Aorta (tissue), 5 donors: ENCODE data around the gene PPY. TPM values are rescaled to one million over a fixed set of nuclear protein-coding genes. Genes with fewer than 3 reads are reported as not detected.

Experiments
- ATAC-seq: fragments of 200-7000 bp; cut with Tn5 transposase; one replicate; pipeline ENCODE4 v1.9.1; 2022; ENCODE audit warnings: moderate library complexity; ENCODE audit not compliant: low FRiP score
- DNase-seq, 2 donors: peaks; one replicate each; pipeline ENCODE4 v3.0.0-alpha.2; 2020
- H3K27ac ChIP-seq, 2 donors: one replicate each; pipeline ENCODE4 v1.5.1; 2013; ENCODE audit warnings: low read length in 2 of 2, mild to moderate bottlenecking in 2 of 2, moderate library complexity in 2 of 2, control low read depth in 1 of 2, inconsistent platforms in 1 of 2, low read depth in 1 of 2
- H3K27me3 ChIP-seq, 2 donors: one replicate each; pipeline ENCODE4 v1.6.1; 2013; ENCODE audit warnings: control low read depth in 1 of 2, low read length in 1 of 2, mild to moderate bottlenecking in 1 of 2, moderate library complexity in 1 of 2; ENCODE audit not compliant: insufficient read depth in 2 of 2, control insufficient read depth in 1 of 2
- H3K36me3 ChIP-seq, 2 donors: one replicate each; pipeline ENCODE4 v1.6.1; 2013; ENCODE audit warnings: control low read depth in 1 of 2, low read length in 1 of 2, mild to moderate bottlenecking in 1 of 2; ENCODE audit not compliant: insufficient read depth in 2 of 2, control insufficient read depth in 1 of 2
- H3K4me1 ChIP-seq, 2 donors: one replicate each; pipeline ENCODE4 v1.6.1; 2013; ENCODE audit warnings: low read length in 2 of 2, control low read depth in 1 of 2, mild to moderate bottlenecking in 1 of 2, moderate library complexity in 1 of 2; ENCODE audit not compliant: insufficient read depth in 2 of 2, control insufficient read depth in 1 of 2
- H3K4me3 ChIP-seq, 2 donors: one replicate each; pipeline ENCODE4 v1.5.1; 2013; ENCODE audit warnings: low read length in 2 of 2, control low read depth in 1 of 2, mild to moderate bottlenecking in 1 of 2
- H3K9me3 ChIP-seq: one replicate; pipeline ENCODE4 v1.6.1; 2013; ENCODE audit warnings: mild to moderate bottlenecking, low read length; ENCODE audit not compliant: control insufficient read depth
- WGBS, 2 donors: extraction: QIAGEN DNeasy Blood & Tissue Kit; methylation state at CpG; one replicate each; pipeline ENCODE4 v1.1.7; 2013; 5-methylcytosine and 5-hydroxymethylcytosine counted together
- intact Hi-C, 2 donors: fragments of 100-400 bp; cut with DNase I; formaldehyde crosslinking; loops; one replicate each; pipeline versions ENCODE4 v1.14.2 to v1.15.0; 2022
- polyA plus RNA-seq, 2 donors: library from polyadenylated mRNA; stranded (reverse); fragments of 200-250 nt; gene quantifications; one replicate each; pipeline ENCODE4 v1.2.3, GENCODE V29; 2013
- total RNA-seq, 2 donors: library from RNA; stranded (reverse); fragmentation: NEBNext Ultra II Directional; extraction: Animal tissue kit (Norgen Biotek cat#: 25700); gene quantifications; one replicate each; pipeline ENCODE4 v1.2.1, GENCODE V29; 2021
- donor health status: healthy with polysubstance abuse.
- donor health status: Bipolar disorder and iron deficiency.
- donor health status: DM: no; HTN: no; CAD: no.
- donor health status: DM: no; HTN: no; CAD: no.
- donor health status: DM: yes; HTN: yes; CAD: no.

The PPY gene
- total and polyA plus RNA-seq, 4 donors, result not detected

DNA sequence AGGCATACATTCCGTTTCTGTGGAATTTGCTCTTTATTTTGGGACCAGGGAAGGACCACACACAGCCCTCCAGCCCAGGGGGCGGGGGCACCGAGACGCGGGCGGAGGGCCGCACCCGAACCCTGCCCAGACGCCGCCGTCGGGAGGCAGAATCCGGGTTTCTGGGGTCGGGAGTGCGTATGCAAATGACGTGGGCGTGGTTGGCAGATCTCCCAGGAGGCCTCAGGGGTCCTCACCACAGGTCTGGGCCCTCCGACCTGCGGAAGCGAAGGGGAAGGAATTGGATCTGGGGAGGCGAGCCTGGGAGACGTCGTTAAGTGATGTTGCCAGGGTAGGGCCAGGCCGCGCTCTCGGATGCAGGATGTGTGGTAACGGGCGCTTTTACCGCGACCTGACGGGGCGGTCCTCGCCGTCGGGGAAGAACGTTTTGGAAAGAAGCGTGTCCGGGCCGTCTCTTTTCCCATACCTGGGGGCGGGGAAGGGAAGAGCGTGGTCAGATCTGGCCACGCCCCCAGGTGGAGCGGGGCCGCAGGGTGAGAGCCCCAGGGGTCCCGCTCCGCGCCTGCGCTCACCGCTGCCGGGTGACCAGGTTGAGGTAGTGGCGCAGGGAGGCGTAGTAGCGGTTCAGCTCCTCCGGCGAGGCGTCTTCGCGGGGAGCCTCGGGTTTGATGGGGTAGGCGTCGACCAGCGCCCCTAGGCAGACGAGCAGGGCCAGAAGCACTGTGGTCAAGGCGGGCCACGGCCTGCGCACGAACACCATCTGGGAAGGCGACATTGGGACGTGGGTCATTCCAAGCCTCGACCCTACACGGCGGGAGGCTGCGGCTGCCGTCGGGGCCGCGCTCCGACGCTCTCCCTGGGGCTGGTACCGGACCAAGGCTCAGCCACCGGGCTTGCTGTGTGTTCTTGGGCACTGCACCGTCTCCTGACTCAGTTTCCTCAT lies 10.7 kb upstream of the PPY start:
- intact Hi-C loops, result no loop called here
- DNase-seq (no peak), ATAC-seq (no peak)
- Histone ChIP-seq H3K9me3 (no peaks in the 10 kb centered on the region), H3K27me3 (no peaks in the 10 kb centered on the region), H3K36me3 (no peaks in the 10 kb centered on the region), H3K4me1 (no peaks in the 10 kb centered on the region), H3K4me3 (no peak overlapping the region), H3K27ac (no peak overlapping the region)
- 3 to 7% methylated on average over 77 to 82 of the region's 82 CpGs for WGBS, 2 donors

DNA sequence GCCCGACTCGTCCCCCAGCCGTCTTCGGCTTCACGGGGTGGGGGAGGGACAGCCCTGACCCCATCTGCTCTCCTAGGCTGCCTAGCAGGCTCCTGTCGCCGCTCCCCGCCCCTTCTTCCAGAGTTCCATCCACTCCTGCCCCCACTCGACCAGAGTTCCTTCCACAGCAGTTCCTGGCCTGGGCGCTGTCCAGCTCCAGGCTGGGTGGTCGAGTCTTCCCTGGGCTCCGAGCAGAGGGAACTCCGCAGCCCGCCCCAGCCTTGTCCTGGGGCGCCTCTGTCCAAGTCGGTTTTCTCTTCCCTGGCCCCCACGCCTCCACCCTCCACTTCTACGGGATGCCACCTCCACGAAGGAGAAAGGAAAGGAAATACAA lies 10.1 kb upstream of the PPY start:
- ATAC-seq, result no peak
- WGBS, 2 donors, result 4 to 5% methylated on average over 18 to 19 of the region's 19 CpGs
- no peak for DNase-seq
- Histone ChIP-seq H3K27me3 (no peaks in the 10 kb centered on the region), H3K4me1 (no peaks in the 10 kb centered on the region), H3K4me3 (no peak overlapping the region), H3K9me3 (no peaks in the 10 kb centered on the region), H3K27ac (no peak overlapping the region), H3K36me3 (no peaks in the 10 kb centered on the region)
- intact Hi-C loops, result no loop called here

DNA sequence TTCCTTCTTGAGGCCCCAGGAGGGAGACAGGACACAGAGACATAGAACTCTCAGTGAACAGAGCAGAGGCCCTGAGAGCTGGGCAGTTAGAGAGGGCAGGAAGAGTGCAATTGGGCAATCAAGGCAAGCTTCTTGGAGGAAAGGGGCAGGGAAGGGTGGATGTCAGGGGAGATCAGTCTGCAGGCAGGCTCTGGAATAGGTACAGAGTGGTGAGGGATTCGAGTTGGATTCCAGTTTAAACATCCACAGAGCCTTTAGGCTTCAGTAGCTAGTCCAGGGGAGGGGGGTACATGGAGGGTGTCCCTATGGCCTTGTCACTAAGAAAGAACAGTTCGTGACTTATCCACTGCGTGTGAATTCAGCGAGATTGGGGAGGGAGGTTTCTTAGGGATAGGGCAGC lies 9.5 kb upstream of the PPY start:
- ATAC-seq, result no peak
- 55 to 61% methylated on average over 4 of the region's 4 CpGs for WGBS, 2 donors
- Histone ChIP-seq H3K4me3 (no peak overlapping the region), H3K9me3 (no peaks in the 10 kb centered on the region), H3K27ac (no peak overlapping the region), H3K4me1 (no peaks in the 10 kb centered on the region), H3K36me3 (no peaks in the 10 kb centered on the region), H3K27me3 (no peaks in the 10 kb centered on the region)
- intact Hi-C loops, result no loop called here
- no peak for DNase-seq

DNA sequence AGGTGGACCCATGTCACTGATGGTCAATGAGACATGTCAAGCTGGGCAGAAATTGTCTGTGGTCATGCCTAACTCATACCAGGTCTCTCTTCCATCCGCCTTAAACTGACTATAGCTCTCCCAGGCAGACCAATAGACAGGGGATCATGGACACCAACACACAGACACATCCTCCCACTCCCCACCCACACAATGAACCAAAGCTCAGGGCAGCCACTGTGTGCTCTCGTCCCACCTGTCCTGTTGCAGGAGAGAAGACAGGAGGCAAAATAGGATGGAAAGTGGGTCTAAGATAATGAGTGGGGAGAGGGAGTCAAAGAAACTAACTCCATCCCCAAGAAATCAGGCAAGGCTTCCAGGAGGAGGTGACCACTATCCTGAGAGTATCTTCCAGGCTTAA lies 8.3 kb upstream of the PPY start:
- H3K36me3 ChIP-seq, result no peaks in the 10 kb centered on the region
- H3K4me1 ChIP-seq, result no peaks in the 10 kb centered on the region
- DNase-seq (no peak), ATAC-seq (no peak)
- no peak overlapping the region for H3K4me3 ChIP-seq
- H3K9me3 ChIP-seq, result no peaks in the 10 kb centered on the region
- no peaks in the 10 kb centered on the region for H3K27me3 ChIP-seq
- intact Hi-C loops, result no loop called here
- no peak overlapping the region for H3K27ac ChIP-seq
- WGBS, 2 donors, result 80% methylated on average over 2 of the region's 2 CpGs

DNA sequence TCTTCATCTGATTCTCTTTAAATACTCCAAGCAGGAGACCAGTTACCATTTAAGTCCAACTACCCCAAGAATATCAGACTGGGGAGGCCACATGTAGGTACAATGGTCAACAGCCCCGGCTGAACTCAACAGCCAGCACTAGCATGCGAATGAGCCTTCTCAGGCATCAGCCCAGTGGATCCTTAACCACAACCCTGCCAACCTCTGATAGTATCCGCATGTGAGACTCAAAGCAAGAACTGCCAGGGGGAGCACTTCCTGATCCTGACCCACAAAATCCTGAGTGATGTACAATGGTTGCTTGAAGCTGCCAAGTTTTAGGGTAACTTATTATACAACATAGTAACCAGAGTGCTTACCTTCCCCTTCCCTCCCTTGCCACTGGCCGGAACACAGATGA lies 7.5 kb upstream of the PPY start:
- 61 to 71% methylated on average over 4 of the region's 4 CpGs for WGBS, 2 donors
- H3K9me3 ChIP-seq, result no peaks in the 10 kb centered on the region
- no peak overlapping the region for H3K27ac ChIP-seq
- H3K27me3 ChIP-seq, result no peaks in the 10 kb centered on the region
- no peaks in the 10 kb centered on the region for H3K36me3 ChIP-seq
- intact Hi-C loops, result no loop called here
- DNase-seq (no peak), ATAC-seq (no peak)
- H3K4me1 ChIP-seq, result no peaks in the 10 kb centered on the region
- no peak overlapping the region for H3K4me3 ChIP-seq

DNA sequence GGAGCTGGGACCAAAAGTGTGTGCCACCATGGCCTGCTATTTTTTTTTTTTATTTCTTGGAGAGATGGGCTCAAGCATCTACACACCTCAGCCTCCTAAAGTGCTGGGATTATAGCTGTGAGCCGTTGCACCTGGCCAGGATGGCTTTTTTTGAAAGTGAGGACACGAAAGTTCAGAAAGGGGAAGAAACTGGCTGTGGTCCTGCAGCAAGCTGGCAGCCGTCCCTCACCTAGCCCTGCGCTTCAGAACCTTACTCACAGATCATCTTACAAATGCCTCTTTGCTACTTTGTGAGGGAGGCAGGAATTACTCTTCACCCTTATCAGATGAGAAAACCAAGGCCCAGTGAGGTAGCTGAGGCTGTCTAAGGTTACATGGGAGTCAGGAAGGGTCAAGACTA lies 4.5 kb upstream of the PPY start:
- H3K36me3 ChIP-seq, result no peaks in the 10 kb centered on the region
- no peaks in the 10 kb centered on the region for H3K27me3 ChIP-seq
- 68 to 70% methylated on average over 4 of the region's 4 CpGs for WGBS, 2 donors
- no peaks in the 10 kb centered on the region for H3K4me1 ChIP-seq
- no peaks in the 10 kb centered on the region for H3K9me3 ChIP-seq
- ATAC-seq, result no peak
- no peak for DNase-seq
- no peak overlapping the region for H3K27ac ChIP-seq
- no peak overlapping the region for H3K4me3 ChIP-seq
- intact Hi-C loops, result no loop called here

DNA sequence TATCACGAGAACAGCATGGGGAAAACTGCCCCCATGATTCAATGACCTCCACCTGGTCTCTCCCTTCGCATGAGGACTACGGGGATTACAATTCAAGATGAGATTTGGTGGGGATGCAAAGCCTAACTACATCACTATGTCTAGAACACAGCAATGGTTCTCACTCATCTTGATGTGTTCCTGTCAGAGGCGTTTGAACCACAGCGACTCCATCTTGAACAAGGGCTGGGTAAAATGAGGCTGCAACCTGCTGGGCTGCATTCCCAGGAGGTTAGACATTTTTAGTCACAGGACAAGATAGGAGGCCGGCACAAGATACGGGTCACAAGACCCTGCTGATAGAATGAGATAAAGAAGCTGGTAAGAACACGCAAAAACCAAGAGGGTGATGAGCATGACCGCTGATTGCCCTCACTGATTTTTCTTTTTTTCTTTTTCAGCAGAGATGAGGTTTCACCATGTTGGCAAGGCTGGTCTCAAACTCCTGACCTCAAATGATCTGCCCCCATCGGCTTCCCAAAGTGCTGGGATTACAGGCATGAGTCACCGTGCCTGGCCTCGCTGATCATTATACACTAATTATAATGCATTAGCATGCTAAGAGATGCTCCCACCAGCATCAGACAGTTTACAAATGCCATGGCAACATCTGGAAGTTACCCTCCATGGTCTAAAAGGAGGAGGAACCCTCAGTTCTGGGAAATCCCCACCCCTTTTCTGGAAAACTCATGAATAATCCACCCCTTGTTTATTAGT lies 3.0 kb upstream of the PPY start:
- Histone ChIP-seq H3K27ac (no peak overlapping the region), H3K4me1 (no peaks in the 10 kb centered on the region), H3K4me3 (no peak overlapping the region), H3K9me3 (no peaks in the 10 kb centered on the region), H3K27me3 (no peaks in the 10 kb centered on the region), H3K36me3 (no peaks in the 10 kb centered on the region)
- no peak for ATAC-seq
- WGBS, 2 donors, result 86 to 88% methylated on average over 12 of the region's 12 CpGs
- DNase-seq, result no peak
- intact Hi-C loops, result loop anchor here in 1 of 2 donors (2.0 kb wide), 2 partner anchors 50 to 96 kb away; no protein-coding TSS in a partner anchor

DNA sequence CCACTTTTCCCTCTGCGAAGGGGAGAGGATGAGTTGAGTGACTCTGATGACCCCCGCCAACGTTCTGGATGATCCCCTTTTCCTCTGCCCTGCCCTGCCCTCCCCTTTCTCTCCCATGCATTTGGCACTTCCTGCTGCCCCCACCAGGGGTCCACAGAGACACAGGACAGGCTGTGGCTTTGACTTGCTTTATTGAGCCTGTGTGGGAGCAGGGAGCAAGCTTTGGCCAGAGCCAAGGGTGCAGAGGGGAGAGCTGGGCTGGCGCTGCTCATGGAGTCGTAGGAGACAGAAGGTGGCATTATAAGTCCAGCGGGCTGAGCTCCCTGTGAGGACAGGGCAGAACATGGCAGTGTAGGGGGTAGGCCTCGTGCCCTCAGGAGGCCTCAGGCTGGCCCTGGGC lies 1.6 kb downstream of the PPY start:
- Histone ChIP-seq H3K27me3 (no peaks in the 10 kb centered on the region), H3K27ac (no peak overlapping the region), H3K36me3 (no peaks in the 10 kb centered on the region), H3K4me1 (no peaks in the 10 kb centered on the region), H3K9me3 (no peaks in the 10 kb centered on the region), H3K4me3 (no peak overlapping the region)
- intact Hi-C loops, result loop anchor here in 1 of 2 donors (5.0 kb wide), 1 partner anchor 227 kb away; no protein-coding TSS in a partner anchor
- no peak for DNase-seq
- WGBS, 2 donors, result 59 to 64% methylated on average over 7 of the region's 7 CpGs
- ATAC-seq, result no peak
